Measurements from ENCODE around the gene SSH2. TPM values are rescaled to one million over a fixed set of nuclear protein-coding genes. Genes with fewer than 3 reads are reported as not detected.
"Not testable (repeated sequence)": the region's sequence is repeated elsewhere in the genome, so short reads cannot be mapped to it uniquely, and the experiment has no call there.

SSH2 gene
- total RNA-seq, 1 donor from 2014 or later = 37.6 TPM

GRCh38 chr17:29732613-29733012 lies 197.4 kb downstream of the SSH2 start:
- intact Hi-C loops (cut with DNase I) = no loop called here
- Histone ChIP-seq H3K27me3 (no peaks in the 10 kb centered on the region), H3K4me1 (no peaks in the 10 kb centered on the region), H3K36me3 (no peaks in the 10 kb centered on the region), H3K4me3 (no peak overlapping the region), H3K27ac (no peak overlapping the region), H3K9me3 (no peaks in the 10 kb centered on the region)
- TF ChIP-seq, protein P1, sequence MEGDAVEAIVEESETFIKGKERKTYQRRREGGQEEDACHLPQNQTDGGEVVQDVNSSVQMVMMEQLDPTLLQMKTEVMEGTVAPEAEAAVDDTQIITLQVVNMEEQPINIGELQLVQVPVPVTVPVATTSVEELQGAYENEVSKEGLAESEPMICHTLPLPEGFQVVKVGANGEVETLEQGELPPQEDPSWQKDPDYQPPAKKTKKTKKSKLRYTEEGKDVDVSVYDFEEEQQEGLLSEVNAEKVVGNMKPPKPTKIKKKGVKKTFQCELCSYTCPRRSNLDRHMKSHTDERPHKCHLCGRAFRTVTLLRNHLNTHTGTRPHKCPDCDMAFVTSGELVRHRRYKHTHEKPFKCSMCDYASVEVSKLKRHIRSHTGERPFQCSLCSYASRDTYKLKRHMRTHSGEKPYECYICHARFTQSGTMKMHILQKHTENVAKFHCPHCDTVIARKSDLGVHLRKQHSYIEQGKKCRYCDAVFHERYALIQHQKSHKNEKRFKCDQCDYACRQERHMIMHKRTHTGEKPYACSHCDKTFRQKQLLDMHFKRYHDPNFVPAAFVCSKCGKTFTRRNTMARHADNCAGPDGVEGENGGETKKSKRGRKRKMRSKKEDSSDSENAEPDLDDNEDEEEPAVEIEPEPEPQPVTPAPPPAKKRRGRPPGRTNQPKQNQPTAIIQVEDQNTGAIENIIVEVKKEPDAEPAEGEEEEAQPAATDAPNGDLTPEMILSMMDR (IDR thresholded peaks at IDR 0.05) = no peak
- TF ChIP-seq POLR2A (IDR thresholded peaks at IDR 0.05) = no peak
- no peak for TF ChIP-seq POLR2AphosphoS5 (IDR thresholded peaks at IDR 0.05; ENCODE audit: insufficient read depth in 1 of 2, low read depth in 1 of 2)
- no peak for DNase-seq (ENCODE audit: extremely low spot score in 2 of 2)

GRCh38 chr17:29732209-29732608 lies 197.8 kb downstream of the SSH2 start:
- intact Hi-C loops (cut with DNase I) = no loop called here
- no peak for DNase-seq (ENCODE audit: extremely low spot score in 2 of 2)
- TF ChIP-seq, protein P1 (IDR thresholded peaks at IDR 0.05) = no peak
- TF ChIP-seq POLR2A (IDR thresholded peaks at IDR 0.05) (no peak), POLR2AphosphoS5 (IDR thresholded peaks at IDR 0.05; ENCODE audit: insufficient read depth in 1 of 2, low read depth in 1 of 2) (no peak)
- Histone ChIP-seq H3K4me3 (no peak overlapping the region), H3K36me3 (no peaks in the 10 kb centered on the region), H3K27me3 (no peaks in the 10 kb centered on the region), H3K4me1 (no peaks in the 10 kb centered on the region), H3K9me3 (no peaks in the 10 kb centered on the region), H3K27ac (no peak overlapping the region)

- intact Hi-C loops (cut with DNase I) = no loop called here
- Histone ChIP-seq H3K9me3 (no peaks in the 10 kb centered on the region), H3K4me1 (no peaks in the 10 kb centered on the region)
Measured at GRCh38 chr17:29731589-29731929, 198.5 kb downstream of the SSH2 start.

GRCh38 chr17:29728490-29728889 lies 201.5 kb downstream of the SSH2 start:
- no peaks in the 10 kb centered on the region for H3K9me3 ChIP-seq
- no peak overlapping the region for H3K27ac ChIP-seq
- H3K4me3 ChIP-seq = no peak overlapping the region
- no peaks in the 10 kb centered on the region for H3K36me3 ChIP-seq
- H3K27me3 ChIP-seq = no peaks in the 10 kb centered on the region
- intact Hi-C loops (cut with DNase I) = no loop called here
- TF ChIP-seq, protein P1 (IDR thresholded peaks at IDR 0.05) = no peak
- no peak for TF ChIP-seq POLR2AphosphoS5 (IDR thresholded peaks at IDR 0.05; ENCODE audit: insufficient read depth in 1 of 2, low read depth in 1 of 2)
- no peak for TF ChIP-seq POLR2A (IDR thresholded peaks at IDR 0.05)
- DNase-seq (ENCODE audit: extremely low spot score in 2 of 2) = no peak
- no peaks in the 10 kb centered on the region for H3K4me1 ChIP-seq

More at GRCh38 chr17:29731589-29731929, 198.5 kb downstream of the SSH2 start:
- no peak for TF ChIP-seq POLR2AphosphoS5 (IDR thresholded peaks at IDR 0.05; ENCODE audit: insufficient read depth in 1 of 2, low read depth in 1 of 2)
- TF ChIP-seq, protein P1 (IDR thresholded peaks at IDR 0.05) = no peak
- TF ChIP-seq POLR2A (IDR thresholded peaks at IDR 0.05) = no peak
- H3K36me3 ChIP-seq = no peaks in the 10 kb centered on the region
- no peak overlapping the region for H3K4me3 ChIP-seq
- H3K27me3 ChIP-seq = no peaks in the 10 kb centered on the region
- H3K27ac ChIP-seq = no peak overlapping the region
- no peak for DNase-seq (ENCODE audit: extremely low spot score in 2 of 2)

- Histone ChIP-seq H3K4me1 (peaks cover 3% of the 10 kb centered on the region), H3K36me3 (no peaks in the 10 kb centered on the region), H3K27ac (no peak overlapping the region), H3K9me3 (no peaks in the 10 kb centered on the region), H3K4me3 (no peak overlapping the region), H3K27me3 (no peaks in the 10 kb centered on the region)
- DNase-seq (ENCODE audit: extremely low spot score in 2 of 2) = no peak
- TF ChIP-seq, protein P1 (IDR thresholded peaks at IDR 0.05) = no peak
- TF ChIP-seq POLR2A (IDR thresholded peaks at IDR 0.05) (no peak), POLR2AphosphoS5 (IDR thresholded peaks at IDR 0.05; ENCODE audit: insufficient read depth in 1 of 2, low read depth in 1 of 2) (no peak)
- intact Hi-C loops (cut with DNase I) = no loop called here
Measured at GRCh38 chr17:29726715-29727252, 203.2 kb downstream of the SSH2 start.

DNA sequence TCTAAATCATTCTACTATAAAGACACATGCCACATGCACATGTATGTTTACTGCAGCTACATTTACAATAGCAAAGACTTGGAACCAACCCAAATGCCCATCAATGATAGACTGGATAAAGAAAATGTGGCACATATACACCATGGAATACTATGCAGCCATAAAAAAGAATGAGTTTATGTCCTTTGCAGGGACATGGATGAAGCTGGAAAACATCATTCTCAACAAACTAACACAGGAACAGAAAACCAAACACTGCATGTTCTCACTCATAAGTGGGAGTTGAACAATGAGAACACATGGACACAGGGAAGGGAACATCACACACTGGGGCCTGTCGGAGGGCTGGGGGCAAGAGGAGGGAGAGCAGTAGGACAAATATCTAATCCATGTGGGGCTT lies 204.6 kb downstream of the SSH2 start:
- peaks cover 15% of the 10 kb centered on the region for H3K4me1 ChIP-seq
- H3K27me3 ChIP-seq; H3K36me3 ChIP-seq; DNase-seq (ENCODE audit: extremely low spot score in 2 of 2); H3K9me3 ChIP-seq; H3K4me3 ChIP-seq; intact Hi-C loops (cut with DNase I); H3K27ac ChIP-seq: not testable (repeated sequence)
